Measurements from ENCODE around the gene PHKA2.

PHKA2 gene

DNA sequence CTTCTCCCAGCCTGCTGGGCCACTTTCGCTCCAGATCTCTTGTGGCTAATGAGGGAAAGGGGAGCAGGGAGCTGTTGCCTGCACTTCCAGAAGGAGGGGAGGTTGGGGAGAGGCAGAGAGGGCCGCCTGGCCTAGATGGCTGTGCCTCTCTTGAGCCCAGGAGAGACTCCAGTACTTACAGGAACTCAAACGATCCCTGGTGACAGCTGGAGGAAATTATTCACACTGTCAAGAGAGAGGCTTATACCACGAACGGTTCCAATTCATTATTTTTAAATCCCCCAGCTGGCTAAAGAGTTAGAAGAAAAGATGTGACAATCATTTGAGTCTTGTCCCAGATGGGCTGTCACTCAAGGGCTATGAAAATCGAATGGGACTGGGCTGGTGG is 96.1 kb downstream of the PHKA2 start:
- no peak for DNase-seq

DNA sequence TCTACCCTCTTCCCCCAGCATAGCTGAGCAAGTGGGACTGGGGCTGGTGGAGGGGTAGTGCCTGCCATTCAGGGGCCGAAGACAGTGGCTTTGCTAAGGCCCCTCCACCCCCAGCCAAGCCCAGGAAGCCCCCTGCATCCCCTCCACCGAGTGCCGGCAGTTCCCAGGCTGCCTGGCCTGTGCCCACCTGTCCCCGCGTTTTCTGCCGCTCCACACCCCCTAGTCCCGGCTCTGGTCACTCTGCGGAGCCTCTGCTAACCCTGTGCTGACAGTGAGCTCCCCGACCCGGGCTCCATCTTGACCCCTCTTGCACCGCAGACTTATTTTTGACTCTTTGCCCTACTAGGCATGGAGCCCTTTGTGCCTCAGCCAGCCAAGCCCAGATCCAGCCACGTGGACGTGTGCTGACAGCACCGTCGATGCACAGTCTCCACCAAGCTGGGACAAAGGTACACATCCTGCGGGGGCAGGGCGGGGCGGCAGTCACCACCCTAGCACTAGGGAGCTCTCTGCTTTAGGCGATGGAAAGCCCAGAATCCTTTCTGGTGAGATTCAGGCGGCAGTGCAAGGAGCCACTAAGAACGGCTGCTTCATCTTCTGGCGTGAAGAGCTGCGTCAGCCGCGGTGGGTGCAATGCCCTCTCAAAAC is 96.6 kb downstream of the PHKA2 start:
- DNase-seq = no peak

DNA sequence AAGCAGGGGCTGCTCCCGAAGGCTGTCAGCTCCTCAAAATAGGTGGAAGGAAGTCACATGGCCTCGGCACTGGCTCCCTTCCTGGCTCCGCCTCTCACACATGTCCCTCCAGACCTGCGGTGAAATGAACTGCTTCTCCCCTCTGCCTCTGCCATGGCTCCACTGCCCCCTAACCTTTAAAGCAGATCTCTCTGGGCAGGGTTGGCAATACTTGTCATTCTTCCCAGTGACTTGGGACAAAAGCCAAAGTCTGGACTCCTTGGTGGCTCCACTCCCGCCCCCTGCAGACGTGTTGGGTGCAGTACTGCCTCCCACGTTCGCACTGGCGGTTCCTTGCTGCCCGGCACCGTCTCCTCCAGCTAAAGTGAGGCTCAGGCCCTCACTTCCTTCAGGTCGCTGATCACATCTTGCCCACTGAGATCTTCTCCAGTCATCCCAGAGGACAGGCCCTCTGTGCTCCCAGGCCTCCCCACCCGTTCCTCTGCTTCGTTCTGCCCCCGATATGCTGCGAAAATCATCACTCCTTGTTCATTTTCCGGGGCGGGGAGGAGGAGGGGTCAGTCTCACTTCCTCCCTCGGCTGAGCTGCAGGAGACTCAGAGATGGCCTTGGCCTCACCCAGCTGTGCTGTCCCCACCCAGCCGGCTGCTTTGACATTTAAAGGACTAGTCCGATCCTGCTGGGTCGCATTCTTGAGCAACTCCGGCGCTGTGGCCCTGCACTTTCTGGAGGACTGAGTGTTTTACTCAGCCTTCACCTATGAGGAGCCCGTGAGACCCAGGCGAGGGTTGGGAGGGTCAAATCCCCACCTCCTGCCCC is 97.4 kb downstream of the PHKA2 start:
- peak; percentile 42 for DNase-seq

DNA sequence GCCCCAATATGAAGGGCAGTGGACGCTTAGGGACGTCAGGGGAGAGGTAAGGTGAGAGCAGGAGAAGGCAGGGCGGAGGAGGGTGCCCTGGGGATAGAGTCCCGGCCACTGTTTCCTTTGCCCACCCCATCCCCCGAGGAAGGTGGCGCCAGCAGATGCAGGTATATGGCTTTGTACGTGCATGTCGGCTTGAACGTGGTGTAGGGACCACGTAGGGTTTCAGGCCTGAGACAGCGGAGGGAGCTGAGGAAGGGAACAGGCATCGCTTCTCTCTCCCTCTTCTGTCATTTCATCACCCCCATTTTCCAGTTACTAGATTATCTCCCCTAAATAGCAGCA is 97.9 kb downstream of the PHKA2 start:
- no peak for DNase-seq

DNA sequence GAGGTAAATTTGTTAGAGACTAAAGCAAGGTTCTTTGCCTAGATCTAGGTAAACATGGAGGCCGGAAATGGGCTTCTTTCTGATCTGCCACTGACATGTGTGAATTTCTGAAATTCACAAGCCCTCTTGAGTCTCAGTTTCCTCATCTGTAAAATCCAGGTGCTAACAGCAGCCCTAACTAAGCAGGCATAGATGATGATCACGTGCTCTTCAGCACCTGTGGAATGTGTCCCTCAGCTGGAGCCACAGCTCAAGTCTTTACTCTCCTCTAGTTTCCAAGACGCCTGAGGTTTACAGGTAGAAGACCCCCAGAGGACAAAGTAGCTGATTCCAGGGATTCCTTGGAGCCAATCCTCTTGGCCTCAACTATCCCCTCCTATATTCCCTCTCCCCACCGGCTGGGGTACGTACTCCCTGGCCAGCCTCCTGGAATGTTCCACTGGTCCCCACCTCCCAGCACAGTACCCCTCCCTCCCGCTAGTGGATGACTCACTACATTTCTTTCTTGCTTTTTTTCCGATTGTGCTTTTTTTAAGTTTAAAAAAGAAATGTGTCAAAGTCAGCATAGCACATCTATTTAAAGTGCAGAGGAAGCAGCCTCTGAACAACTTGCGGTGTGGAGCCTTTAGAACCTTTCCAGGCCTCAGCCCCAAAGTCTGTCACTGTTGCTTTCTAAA is 98.4 kb downstream of the PHKA2 start:
- no peak for DNase-seq

DNA sequence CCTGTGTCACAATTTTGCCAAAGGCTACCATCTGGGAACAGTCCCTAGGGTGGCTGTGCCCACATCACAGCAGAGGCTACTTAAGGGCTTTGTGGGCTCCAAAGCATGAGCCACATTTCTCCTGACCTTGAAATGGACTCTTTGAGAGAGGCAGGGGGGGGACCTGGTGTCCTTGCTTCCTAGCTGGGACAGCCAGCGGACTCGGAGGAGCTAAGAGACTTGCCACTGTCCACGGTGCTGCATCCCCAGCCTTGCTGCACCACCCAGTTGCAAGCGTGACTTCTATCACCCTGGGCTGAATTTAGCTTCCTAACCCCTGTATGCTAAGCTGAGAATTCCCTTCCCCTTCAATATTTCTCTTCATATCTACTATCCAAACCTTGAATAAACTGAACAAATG is 99.0 kb downstream of the PHKA2 start:
- DNase-seq = no peak

DNA sequence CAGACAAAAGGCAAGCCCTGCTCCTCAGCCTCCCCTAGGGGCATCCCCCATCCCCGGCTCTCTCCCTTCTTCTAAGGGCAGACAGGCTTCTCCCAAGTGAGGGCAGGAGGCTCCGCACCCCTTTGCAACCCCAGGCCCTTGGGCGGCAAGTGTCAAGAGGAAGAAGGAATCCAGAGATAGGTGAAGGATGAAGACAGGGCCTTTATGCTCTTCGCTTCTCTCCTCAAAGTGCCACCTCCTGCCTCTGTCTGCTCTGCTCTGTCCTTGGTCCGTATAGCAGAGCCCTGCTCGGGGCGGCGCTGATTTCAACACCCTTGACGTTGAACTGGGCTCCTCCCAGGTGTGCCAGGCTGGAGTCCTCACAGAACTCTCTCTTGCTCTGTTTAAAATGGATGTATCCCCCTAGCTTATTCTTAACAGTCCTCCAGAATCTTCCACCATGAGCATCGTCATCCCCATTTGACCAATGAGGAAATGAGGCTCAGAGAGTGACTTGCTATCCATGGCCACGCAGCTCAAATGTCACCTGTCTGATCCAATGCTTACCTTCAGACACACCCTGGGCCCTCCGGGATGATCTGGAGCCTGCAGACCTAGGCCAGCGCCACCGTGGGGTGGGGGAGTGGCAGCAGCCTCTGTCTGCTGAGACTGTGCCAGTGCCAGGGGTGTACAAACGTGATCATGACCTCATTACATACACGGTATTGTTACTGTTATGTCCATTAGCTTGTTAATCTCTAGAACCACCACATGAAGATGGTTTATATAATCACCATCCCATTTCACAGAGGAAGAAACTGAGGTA is 99.8 kb downstream of the PHKA2 start:
- no peak for DNase-seq

DNA sequence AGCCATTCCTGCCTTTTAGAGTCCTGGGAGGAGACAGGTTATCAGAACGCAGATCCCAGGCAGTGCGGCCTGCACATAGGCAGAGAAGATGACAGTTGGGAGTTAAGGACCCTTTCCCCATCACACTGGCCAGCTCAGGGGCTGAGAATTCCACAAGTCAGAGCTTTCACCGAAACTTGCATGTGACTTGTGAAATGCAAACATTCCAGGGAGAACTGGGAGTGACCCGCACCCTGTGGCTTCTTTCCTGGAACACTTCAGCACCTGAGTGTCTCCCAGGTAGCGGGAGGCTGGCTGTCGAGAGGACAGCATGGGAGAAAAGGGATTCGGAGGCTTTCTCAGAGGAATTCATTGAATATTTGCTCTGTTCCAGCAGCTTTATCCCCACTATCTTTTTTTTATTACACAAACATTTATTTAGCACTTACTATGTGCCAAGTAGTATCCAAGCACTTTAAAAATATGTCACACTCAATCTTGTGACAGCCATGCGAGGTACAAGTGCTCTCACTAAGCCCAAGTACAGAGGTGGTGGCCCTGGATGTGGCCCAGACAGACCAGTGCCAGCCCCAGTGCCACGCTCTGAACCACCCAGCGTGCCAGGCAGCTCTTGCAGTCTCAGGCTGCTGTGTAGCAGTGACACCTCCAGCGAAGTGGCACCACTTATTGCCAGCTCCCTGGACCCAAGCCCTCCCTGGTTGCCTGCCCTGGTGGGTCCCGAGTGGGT is 100.5 kb downstream of the PHKA2 start:
- no peak for DNase-seq

DNA sequence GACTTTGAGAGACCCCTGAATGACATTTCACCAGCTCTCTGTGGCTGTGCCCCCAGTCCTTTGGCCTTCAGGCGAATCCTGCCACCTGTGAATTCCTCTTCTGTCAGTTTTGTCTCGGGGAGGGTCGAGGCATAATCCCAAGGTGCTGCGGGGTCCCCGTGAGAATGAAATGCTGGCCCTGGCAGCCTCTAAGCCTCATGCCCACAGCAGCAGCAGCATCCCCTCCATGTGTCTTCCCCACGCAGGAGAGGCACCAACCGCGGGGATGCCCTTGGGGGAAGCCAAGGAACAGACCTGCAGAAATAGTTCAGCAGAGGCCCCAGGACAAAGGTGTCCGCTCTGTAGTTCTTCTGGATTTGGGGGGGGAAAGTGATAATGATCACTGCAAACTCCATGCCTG is 104.8 kb downstream of the PHKA2 start:
- DNase-seq = no peak

DNA sequence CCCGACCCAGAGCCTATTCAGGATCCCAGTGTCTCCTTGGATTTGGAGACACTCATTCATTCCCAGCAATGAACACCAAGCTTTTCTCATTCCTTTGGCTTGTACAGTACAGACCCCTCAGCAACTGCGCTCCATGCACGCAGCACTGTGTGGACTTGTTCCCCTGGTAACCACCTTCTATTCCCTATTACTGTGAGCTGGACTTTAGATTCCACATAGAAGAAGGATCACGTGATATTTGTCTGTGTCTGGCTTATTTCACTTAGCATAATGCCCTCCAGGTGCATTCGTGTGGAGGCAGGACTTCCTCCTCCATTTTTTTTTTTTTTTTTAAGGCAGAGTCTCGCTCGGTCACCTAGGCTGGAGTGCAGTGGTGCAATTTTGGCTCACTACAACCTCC is 106.4 kb downstream of the PHKA2 start:
- no peak for DNase-seq

DNA sequence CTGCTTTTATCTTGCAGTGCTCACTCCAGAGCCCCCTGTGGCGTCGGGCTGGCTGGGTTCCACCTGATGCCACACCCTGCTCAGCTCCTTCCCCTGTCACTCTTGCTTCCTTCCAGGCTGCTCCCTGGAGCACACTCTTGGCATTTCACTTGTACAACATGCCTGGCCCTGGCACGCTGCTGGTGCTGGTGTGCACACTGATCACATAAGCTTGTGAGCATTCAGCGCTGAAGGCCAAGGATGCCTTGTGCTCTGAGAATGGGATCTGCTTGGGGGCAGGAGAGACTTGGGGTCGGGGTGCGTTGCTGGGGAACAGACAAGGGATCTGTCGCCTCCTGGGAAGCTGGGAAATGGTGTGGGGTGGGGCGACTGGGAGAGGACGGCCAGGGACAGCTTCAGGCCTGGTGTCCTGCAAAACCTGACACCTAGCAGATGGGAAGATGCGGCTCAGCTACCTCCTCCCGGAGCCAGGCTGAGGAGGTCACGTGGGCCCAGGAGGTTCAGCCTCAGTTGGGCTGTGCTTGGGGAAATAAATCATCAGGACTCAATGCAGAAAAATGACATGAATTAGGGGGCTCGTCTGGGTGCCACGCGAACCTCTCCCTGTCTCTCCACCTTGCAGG is 108.5 kb downstream of the PHKA2 start:
- no peak for DNase-seq

DNA sequence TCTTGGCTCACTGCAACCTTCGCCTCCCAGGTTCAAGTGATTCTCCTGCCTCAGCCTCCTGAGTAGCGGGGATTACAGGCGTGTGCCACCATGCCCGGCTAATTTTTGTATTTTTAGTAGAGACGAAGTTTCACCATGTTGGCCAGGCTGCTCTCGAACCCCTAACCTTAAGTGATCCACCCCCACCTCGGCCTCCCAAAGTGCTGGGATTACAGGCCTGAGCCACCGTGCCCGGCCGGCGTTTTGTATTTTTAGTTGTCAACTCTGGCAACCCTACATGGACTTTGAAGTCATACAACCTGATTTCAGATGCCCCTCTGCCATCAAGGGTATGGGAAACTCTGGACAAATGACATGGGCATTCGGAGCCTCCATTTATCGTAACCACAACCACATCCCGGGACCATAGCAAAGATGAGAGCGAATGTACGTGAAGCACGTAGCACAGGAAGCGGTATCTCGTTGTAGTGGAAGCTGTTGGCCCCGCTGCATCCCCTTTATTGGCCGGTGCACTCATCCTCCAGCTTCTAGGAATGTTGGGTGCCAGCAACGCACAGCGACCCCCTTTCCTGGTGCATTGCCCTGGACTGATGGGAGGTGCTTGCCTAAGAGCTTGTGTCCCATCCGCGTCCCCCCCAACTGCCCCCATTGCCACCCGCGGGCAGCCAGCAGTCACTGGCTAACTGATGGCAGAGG is 109.2 kb downstream of the PHKA2 start:
- DNase-seq = no peak

DNA sequence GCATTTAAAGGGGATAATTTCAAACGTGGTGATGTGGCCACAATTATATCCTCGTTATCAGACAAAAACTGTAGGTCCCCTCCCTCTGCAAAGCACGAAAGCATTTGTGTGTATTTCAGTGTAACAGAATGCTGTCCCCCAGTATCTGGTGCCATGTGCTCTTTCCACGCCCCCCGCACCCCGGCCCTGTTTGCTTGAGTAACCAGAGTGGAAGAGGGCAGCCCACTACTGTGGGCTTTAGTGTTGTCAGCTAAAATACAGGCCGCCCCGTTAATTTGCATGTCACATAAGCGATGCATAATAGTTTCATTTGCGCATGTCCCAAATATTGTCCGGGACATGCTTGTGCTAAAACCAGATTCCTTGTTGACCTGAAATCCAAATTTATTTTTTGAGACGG is 110.1 kb downstream of the PHKA2 start:
- DNase-seq = no peak

DNA sequence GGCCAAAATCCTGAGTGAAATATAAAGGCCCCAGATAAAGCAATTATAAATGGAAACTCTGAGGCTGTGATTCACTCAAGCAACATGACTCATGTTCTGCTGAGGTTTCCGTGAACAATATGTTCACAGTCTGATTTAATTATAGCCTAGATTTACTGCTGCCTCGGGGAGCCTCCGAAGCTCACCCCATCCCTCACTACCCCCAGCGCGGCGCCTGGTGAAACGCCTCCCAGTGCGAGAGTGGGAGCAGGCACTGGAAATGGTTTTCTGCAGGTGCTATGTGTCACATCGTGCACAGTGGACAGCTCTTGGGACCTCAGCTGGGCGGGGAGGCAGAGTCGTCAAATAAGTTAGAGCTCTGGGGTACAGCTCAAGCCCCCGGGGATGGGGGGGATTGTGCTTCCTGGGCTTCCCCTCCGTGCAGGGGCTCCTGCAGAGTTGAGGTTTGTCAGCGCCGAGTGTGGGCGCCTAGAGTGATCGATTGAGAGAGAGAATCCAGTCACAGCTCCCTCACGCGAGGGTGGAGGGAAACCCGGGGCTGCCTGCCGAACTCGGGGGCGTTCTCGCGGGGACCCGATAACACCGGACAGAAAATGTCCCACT is 110.6 kb downstream of the PHKA2 start:
- DNase-seq = no peak

DNA sequence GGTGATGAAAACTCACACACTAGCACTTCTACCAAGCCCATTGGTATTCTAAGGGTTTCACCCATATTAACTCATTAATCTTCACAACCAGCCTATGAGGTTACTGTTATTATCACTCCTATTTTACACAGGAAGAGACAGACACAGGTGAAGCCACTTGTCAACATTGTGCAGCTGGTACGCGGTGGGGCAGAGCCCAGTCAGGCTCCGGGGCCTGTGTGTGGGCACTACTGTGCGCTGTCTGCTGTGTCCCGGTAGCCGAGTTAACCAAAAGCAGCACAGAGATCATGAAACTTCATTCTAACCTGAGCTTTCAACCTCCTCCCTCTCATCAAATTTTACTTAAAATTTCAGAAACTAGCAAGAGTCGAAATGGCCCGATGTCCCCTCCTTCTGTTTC is 111.3 kb downstream of the PHKA2 start:
- DNase-seq = no peak

DNA sequence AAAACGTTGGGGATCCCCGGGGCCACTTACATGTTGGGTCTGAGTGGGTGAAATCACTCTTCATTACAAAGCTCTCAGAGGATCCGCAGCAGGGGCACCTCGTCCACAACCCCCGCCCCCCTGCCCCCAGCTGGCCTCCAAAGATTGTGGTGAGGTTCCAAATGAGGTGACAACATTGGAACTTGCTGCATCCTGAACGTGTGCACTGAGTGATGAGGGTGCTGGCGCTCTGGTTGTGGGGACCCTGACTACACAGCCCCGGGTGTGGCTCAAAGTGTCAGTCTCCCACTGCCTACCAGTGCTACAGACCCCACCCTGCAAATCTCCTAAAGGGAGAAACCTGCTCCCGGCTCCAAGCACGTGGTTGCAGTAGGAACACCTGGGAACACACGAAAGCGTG is 111.9 kb downstream of the PHKA2 start:
- DNase-seq = no peak

DNA sequence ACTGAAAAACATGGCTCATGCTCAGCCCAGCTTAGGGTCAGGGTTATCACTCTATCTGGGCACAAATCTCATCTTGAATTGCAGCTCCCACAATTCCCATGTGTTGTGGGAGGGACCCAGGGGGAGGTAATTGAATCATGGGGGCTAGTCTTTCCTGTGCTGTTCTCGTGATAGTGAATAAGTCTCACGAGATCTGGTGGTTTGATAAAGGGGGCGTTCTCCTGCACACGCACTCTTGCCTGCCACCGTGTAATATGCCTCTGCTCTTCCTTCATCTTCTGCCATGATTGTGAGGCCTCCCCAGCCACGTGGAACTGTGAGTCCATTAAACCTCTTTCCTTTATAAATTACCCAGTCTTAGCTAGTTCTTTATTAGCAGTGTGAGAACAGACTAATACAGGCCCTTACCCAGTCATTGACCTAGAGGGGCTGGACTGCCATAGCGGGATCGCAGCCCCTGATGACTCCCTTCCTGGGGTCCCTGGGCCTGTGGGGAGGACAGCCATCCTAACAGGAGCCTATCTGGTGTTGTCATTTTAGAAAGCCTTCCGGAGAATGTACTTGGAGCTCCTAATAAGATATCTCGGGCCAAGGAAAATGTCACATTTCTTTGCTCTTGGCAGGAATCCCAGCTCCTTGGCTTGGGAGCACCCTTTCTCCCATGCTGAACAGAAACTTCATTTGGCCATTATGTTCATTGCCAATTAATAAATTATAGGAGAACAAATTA is 112.6 kb downstream of the PHKA2 start:
- no peak for DNase-seq

DNA sequence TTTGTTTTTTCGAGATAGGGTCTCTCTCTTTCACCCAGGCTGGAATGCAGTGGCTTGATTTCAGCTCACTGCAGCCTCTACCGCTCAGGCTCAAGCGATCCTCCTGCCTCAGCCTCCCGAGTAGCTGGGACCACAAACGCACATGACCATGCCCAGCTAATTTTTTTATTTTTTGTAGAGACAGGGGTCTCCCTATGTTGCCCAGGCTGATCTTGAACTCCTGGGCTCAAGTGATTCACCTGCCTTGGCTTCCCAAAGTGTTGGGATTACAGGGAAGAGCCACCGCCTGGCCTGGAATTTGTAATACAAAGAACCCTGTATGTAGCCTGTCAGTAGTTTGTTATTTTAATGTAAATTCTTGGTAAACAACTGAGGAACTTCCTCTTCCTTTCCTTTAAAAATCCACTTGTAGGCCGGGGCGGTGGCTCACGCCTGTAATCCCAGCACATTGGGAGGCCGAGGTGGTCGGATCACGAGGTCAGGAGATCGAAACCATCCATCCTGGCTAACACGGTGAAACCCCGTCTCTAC is 119.5 kb downstream of the PHKA2 start:
- no peak for DNase-seq

DNA sequence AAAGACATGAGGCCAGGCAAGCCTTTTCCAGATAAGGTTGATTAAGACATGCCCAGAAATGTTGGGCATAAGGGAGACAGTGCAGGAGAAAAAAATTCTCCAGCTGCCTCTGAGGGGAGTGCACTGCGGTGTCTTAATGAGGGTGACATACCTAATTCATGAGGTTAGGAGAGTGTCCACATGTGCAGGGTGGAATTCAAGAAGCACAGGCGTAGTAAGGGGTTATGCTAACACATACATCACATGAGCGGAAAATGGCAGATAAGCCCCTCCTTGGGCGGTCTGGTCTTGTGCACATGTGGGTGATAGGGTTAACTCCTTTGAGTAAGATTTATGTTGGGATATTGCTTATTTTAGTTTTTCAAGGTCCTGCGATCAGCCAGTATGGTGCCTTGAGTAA is 122.4 kb downstream of the PHKA2 start:
- DNase-seq = no peak

DNA sequence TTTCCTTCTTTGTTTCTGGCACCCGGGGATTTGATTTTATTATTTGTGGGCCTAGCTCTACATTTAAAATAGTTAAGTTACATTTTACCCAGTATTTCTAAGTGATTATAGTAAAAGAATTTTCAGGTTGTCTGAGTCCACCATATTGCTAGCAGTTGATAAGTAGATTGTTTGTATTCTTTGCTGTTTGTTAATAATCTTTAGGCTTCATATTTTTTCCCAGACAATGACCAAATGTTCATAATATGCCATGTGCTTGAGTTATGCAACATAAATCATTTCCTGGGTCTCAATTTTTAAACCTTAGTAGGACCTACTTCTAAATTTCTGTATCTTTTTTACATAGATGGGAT is 127.3 kb downstream of the PHKA2 start:
- DNase-seq = no peak

Measured in activated CD8-positive, alpha-beta memory T cell treated with anti-CD3 and anti-CD28 coated beads, Interleukin-2, amount 50 U/mL, for 4 hours (primary cell).